ENCODE measurements around the gene AP5S1. TPM values are rescaled to one million over a fixed set of nuclear protein-coding genes. Genes with fewer than 3 reads are reported as not detected.

The AP5S1 gene
- total and polyA plus RNA-seq, 2 of the 13 experiments (the other 11 are each of a cell fraction or from before 2014, with no cell fraction given): 7.9 to 23.2 TPM

DNA sequence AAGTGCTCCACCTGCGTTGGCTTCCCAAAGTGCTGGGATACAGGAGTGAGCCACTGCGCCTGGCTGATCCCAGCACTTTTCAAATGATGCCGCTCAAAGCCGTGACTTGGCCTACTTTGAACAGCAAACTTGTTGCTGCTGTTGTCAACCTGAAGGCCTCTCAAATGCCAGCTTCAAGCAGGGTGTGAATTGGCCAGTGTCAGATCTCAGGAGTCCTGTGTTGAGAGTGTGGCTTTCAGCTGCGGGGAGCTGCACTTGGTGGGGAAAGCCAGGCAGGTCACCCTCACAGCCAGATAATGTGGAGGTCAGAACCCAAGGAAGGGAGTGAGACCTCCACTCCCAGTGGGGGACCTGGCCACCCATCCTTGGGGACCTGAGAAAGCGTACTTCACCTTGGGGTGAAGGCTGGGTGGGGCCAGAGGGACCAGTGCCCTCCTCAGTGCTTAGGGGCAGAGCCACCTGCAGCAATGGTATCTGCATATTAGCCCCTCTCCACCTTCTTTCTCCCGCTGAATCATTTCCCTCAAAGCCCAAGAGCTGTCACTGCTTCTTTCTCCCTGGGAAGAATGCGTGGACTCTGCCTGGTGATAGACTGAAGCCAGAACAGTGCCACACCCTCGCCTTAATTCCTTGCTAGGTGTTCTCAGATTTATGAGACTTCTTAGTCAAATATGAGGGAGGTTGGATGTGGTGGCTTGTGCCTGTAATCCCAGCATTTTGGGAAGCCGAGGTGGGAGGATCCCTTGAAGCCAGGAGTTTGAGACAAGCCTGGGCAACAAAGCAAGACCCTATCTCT is 49.7 kb downstream of the AP5S1 start:
- Histone ChIP-seq H3K4me2 (ENCODE audit: low read depth, low read length) (no peak overlapping the region), H3K79me2 (ENCODE audit: insufficient read depth, low read length) (no peaks in the 10 kb centered on the region), H3K27ac (ENCODE audit: extremely low read length, insufficient read depth, low read length) (no peak overlapping the region), H3K4me3 (replicated peaks in 1 of 3; ENCODE audit: insufficient read depth in 1 of 3, low read depth in 2 of 3, low read length in 3 of 3) (no peak overlapping the region), H2AFZ (ENCODE audit: low read length) (no peak overlapping the region), H4K20me1 (ENCODE audit: insufficient read depth, low read length) (no peaks in the 10 kb centered on the region), H3K27me3 (ENCODE audit: control insufficient read depth in 1 of 2, insufficient read depth in 2 of 2, low read length in 2 of 2) (no peaks in the 10 kb centered on the region), H3K4me1 (ENCODE audit: insufficient read depth, low read length) (peaks cover 12% of the 10 kb centered on the region), H3K9me3 (ENCODE audit: low read length) (no peaks in the 10 kb centered on the region), H3K36me3 (replicated peaks in 1 of 2; ENCODE audit: control insufficient read depth in 1 of 2, insufficient read depth in 2 of 2, low read length in 2 of 2) (peaks cover 21 to 35% of the 10 kb centered on the region in 2 experiments), H3K9ac (ENCODE audit: insufficient read depth, low read depth, low read length) (no peak overlapping the region)
- FAIRE-seq: no peak
- no peak for DNase-seq (ENCODE audit: low spot score)
- ChIA-PET CTCF (ENCODE audit: low intra/inter-chr PET ratio, low total read pairs) (no interaction called here), POLR2A (interaction anchor here (1.0 kb wide), 1 partner anchor 9 kb away, joined by 3 read pairs; no protein-coding TSS in a partner anchor)
- ATAC-seq: no peak
- WGBS (ENCODE audit: low lambda C conversion rate): 97% methylated on average over 10 of the region's 10 CpGs
- no TSS peak for BruUV-seq (replicated peaks)
- intact Hi-C loops (cut with micrococcal nuclease; ENCODE audit: unreplicated experiment): no loop called here
- in situ Hi-C loops (cut with HindIII; ENCODE audit: extremely low pct_ligation_motif_present, low pct_unique_long_range_greater_than_20kb): no loop called here
- TF ChIP-seq, protein P1, sequence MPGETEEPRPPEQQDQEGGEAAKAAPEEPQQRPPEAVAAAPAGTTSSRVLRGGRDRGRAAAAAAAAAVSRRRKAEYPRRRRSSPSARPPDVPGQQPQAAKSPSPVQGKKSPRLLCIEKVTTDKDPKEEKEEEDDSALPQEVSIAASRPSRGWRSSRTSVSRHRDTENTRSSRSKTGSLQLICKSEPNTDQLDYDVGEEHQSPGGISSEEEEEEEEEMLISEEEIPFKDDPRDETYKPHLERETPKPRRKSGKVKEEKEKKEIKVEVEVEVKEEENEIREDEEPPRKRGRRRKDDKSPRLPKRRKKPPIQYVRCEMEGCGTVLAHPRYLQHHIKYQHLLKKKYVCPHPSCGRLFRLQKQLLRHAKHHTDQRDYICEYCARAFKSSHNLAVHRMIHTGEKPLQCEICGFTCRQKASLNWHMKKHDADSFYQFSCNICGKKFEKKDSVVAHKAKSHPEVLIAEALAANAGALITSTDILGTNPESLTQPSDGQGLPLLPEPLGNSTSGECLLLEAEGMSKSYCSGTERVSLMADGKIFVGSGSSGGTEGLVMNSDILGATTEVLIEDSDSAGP (CRISPR knock-in tag; IDR thresholded peaks at IDR 0.05; ENCODE audit: borderline replicate concordance): 0 out of 2 replicates have a peak, but pooled peaks have one; percentile 23
- TF ChIP-seq, protein P2, sequence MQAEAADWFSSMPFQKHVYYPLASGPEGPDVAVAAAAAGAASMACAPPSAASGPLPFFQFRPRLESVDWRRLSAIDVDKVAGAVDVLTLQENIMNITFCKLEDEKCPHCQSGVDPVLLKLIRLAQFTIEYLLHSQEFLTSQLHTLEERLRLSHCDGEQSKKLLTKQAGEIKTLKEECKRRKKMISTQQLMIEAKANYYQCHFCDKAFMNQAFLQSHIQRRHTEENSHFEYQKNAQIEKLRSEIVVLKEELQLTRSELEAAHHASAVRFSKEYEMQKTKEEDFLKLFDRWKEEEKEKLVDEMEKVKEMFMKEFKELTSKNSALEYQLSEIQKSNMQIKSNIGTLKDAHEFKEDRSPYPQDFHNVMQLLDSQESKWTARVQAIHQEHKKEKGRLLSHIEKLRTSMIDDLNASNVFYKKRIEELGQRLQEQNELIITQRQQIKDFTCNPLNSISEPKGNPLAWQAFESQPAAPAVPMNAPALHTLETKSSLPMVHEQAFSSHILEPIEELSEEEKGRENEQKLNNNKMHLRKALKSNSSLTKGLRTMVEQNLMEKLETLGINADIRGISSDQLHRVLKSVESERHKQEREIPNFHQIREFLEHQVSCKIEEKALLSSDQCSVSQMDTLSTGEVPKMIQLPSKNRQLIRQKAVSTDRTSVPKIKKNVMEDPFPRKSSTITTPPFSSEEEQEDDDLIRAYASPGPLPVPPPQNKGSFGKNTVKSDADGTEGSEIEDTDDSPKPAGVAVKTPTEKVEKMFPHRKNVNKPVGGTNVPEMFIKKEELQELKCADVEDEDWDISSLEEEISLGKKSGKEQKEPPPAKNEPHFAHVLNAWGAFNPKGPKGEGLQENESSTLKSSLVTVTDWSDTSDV (CRISPR knock-in tag; IDR thresholded peaks at IDR 0.05): peak; percentile 37; the same call in 1 of the 2 replicates
- no peak for TF ChIP-seq NFRKB (IDR thresholded peaks at IDR 0.05)
- no peak for TF ChIP-seq ADNP (CRISPR knock-in tag; IDR thresholded peaks at IDR 0.05)
- no peak; the same call in 1 of the 2 replicates for TF ChIP-seq ZNF263 (CRISPR knock-in tag; IDR thresholded peaks at IDR 0.05)
- TF ChIP-seq GATAD1 (CRISPR knock-in tag; IDR thresholded peaks at IDR 0.05): no peak
- TF ChIP-seq ASH2L (IDR thresholded peaks at IDR 0.05; ENCODE audit: insufficient read length, low read depth, low read length): no peak
- TF ChIP-seq ZNF547 (CRISPR knock-in tag; IDR thresholded peaks at IDR 0.05): peak; percentile 49; the same call in 1 of the 2 replicates
- TF ChIP-seq, protein P3, sequence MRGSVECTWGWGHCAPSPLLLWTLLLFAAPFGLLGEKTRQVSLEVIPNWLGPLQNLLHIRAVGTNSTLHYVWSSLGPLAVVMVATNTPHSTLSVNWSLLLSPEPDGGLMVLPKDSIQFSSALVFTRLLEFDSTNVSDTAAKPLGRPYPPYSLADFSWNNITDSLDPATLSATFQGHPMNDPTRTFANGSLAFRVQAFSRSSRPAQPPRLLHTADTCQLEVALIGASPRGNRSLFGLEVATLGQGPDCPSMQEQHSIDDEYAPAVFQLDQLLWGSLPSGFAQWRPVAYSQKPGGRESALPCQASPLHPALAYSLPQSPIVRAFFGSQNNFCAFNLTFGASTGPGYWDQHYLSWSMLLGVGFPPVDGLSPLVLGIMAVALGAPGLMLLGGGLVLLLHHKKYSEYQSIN (CRISPR knock-in tag; IDR thresholded peaks at IDR 0.05; ENCODE audit: borderline replicate concordance): 0 out of 2 replicates have a peak, but pooled peaks have one; percentile 41
- TF ChIP-seq, protein P4, sequence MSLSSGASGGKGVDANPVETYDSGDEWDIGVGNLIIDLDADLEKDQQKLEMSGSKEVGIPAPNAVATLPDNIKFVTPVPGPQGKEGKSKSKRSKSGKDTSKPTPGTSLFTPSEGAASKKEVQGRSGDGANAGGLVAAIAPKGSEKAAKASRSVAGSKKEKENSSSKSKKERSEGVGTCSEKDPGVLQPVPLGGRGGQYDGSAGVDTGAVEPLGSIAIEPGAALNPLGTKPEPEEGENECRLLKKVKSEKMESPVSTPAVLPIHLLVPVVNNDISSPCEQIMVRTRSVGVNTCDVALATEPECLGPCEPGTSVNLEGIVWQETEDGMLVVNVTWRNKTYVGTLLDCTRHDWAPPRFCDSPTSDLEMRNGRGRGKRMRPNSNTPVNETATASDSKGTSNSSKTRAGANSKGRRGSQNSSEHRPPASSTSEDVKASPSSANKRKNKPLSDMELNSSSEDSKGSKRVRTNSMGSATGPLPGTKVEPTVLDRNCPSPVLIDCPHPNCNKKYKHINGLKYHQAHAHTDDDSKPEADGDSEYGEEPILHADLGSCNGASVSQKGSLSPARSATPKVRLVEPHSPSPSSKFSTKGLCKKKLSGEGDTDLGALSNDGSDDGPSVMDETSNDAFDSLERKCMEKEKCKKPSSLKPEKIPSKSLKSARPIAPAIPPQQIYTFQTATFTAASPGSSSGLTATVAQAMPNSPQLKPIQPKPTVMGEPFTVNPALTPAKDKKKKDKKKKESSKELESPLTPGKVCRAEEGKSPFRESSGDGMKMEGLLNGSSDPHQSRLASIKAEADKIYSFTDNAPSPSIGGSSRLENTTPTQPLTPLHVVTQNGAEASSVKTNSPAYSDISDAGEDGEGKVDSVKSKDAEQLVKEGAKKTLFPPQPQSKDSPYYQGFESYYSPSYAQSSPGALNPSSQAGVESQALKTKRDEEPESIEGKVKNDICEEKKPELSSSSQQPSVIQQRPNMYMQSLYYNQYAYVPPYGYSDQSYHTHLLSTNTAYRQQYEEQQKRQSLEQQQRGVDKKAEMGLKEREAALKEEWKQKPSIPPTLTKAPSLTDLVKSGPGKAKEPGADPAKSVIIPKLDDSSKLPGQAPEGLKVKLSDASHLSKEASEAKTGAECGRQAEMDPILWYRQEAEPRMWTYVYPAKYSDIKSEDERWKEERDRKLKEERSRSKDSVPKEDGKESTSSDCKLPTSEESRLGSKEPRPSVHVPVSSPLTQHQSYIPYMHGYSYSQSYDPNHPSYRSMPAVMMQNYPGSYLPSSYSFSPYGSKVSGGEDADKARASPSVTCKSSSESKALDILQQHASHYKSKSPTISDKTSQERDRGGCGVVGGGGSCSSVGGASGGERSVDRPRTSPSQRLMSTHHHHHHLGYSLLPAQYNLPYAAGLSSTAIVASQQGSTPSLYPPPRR (CRISPR knock-in tag; IDR thresholded peaks at IDR 0.05; ENCODE audit: borderline replicate concordance): 0 out of 2 replicates have a peak, but pooled peaks have one; percentile 19
- TF ChIP-seq ZNF891 (CRISPR knock-in tag; IDR thresholded peaks at IDR 0.05): peak; percentile 52; the same call in 1 of the 2 replicates
- TF ChIP-seq SALL1 (CRISPR knock-in tag; IDR thresholded peaks at IDR 0.05): 0 out of 2 replicates have a peak, but pooled peaks have one; percentile 10

Measured in HepG2 (cell line).